PC-9 (cell line): ENCODE results near the gene ZFY. TPM values are rescaled to one million over a fixed set of nuclear protein-coding genes. Genes with fewer than 3 reads are reported as not detected.
A peak's percentile ranks its signal among the peaks of the same experiment; 100 is the strongest.

Source experiments
- Bru-seq: library from RNA; stranded (reverse); fragments of 400-500 nt; gene quantifications from one replicate; lab custom pipeline; 2021; lab: Mats Ljungman, UMichigan
- BruChase-seq, 2 experiments: library from RNA; stranded (reverse); fragments of 400-500 nt; gene quantifications; one replicate each; lab custom pipeline; 2021; lab: Mats Ljungman, UMichigan
- BruUV-seq: library from RNA; stranded (reverse); fragments of 400-500 nt; replicated peaks from 2 replicates; lab custom pipeline; 2021; lab: Mats Ljungman, UMichigan
- CTCF ChIA-PET: fragments of 300-600 bp; sonication (Branson Sonifier 250); formaldehyde crosslinking; loops from one replicate; lab custom pipeline; 2022; ENCODE audit warnings: antibody characterized with exemption; lab: Charles Lee
- POLR2A ChIA-PET: fragments of 300-600 bp; sonication (Branson Sonifier 250); formaldehyde crosslinking; loops from one replicate; lab custom pipeline; 2022; ENCODE audit warnings: antibody characterized with exemption; ENCODE audit not compliant: unreplicated experiment; lab: Charles Lee
- DNase-seq, 2 experiments: peaks; one replicate each; pipeline versions ENCODE4 v3.0.0 to v3.0.0-alpha.2; 2015 to 2022; ENCODE audit warnings: mixed read lengths in 1 of 2
- H2AFZ ChIP-seq: fragments of 200-600 bp; sonication (generic); 2 replicates; pipeline ENCODE4 v1.8.1; 2017; ENCODE audit warnings: antibody characterized with exemption
- H3F3A ChIP-seq: fragments of 200-600 bp; sonication (generic); 2 replicates; pipeline ENCODE4 v1.8.1; 2017; ENCODE audit warnings: antibody characterized with exemption, mild to moderate bottlenecking, low read depth; ENCODE audit not compliant: insufficient read depth
- H3K27ac ChIP-seq: fragments of 200-600 bp; sonication (generic); 2 replicates; pipeline ENCODE4 v1.6.1; 2016; ENCODE audit warnings: mixed run types
- H3K27me3 ChIP-seq: fragments of 200-600 bp; sonication (generic); 2 replicates; pipeline ENCODE4 v1.6.1; 2016; ENCODE audit warnings: low read depth, mixed run types; ENCODE audit not compliant: insufficient read depth
- H3K36me3 ChIP-seq: fragments of 200-600 bp; sonication (generic); 2 replicates; pipeline ENCODE4 v1.6.1; 2016; ENCODE audit warnings: low read depth, mixed run types
- H3K4me1 ChIP-seq: fragments of 200-600 bp; sonication (generic); replicated peaks from 2 replicates; pipeline ENCODE4 v1.6.1; 2016; ENCODE audit warnings: mixed run types; ENCODE audit not compliant: insufficient read depth
- H3K4me2 ChIP-seq: fragments of 200-600 bp; sonication (generic); 2 replicates; pipeline ENCODE4 v1.6.1; 2017; ENCODE audit warnings: mixed run types
- H3K4me3 ChIP-seq: fragments of 200-600 bp; sonication (generic); 2 replicates; pipeline ENCODE4 v1.6.1; 2016; ENCODE audit warnings: mixed run types
- H3K79me2 ChIP-seq: fragments of 200-600 bp; sonication (generic); 2 replicates; pipeline ENCODE4 v1.6.1; 2017; ENCODE audit warnings: low read depth, mixed run types
- H3K9me2 ChIP-seq: fragments of 200-600 bp; sonication (generic); 2 replicates; pipeline ENCODE4 v1.8.1; 2017; ENCODE audit warnings: mild to moderate bottlenecking; ENCODE audit not compliant: insufficient read depth
- H3K9me3 ChIP-seq: fragments of 200-600 bp; sonication (generic); 2 replicates; pipeline ENCODE4 v1.8.1; 2016; ENCODE audit warnings: low read depth; ENCODE audit not compliant: insufficient read depth
- H4K20me1 ChIP-seq: fragments of 200-600 bp; sonication (generic); 2 replicates; pipeline ENCODE4 v1.8.1; 2017; ENCODE audit not compliant: insufficient read depth
- CTCF ChIP-seq: fragments of 200-600 bp; sonication (generic); conservative IDR thresholded peaks from 2 replicates; pipeline ENCODE4 v1.6.1; 2017; ENCODE audit warnings: mixed run types, antibody characterized with exemption, mild to moderate bottlenecking, moderate library complexity
- EZH2 ChIP-seq: fragments of 200-600 bp; sonication (generic); IDR thresholded peaks from 2 replicates; pipeline ENCODE4 v1.8.0; 2017; ENCODE audit warnings: antibody characterized with exemption, low read depth
- intact Hi-C: fragments of 100-400 bp; cut with micrococcal nuclease; formaldehyde crosslinking; loops from one replicate; pipeline ENCODE4 v1.10.0; 2022; ENCODE audit not compliant: unreplicated experiment
- long read RNA-seq: library from polyadenylated mRNA; stranded (forward); transcript quantifications from one replicate; pipeline ENCODE4 v2.0.0, GENCODE V29; 2022
- total RNA-seq: library from RNA; stranded (reverse); gene quantifications from 2 replicates; pipeline ENCODE4 v1.2.3, GENCODE V29; 2021

Gene ZFY
- total RNA-seq = not detected in 2 replicates
- Bru-seq, nascent RNA = percentile 6 among the genes with signal in this experiment
- percentile 5 among the genes with signal in this experiment for BruChase-seq, experiment 1, labeled RNA remaining after a 2-hour chase
- BruChase-seq, experiment 2, labeled RNA remaining after a 6-hour chase = percentile 4 among the genes with signal in this experiment
- long read RNA-seq = 0 reads

- intact Hi-C loops = no loop called here
- Histone ChIP-seq H3K4me2 (no peak within 1 kb of the TSS), H3K27me3 (no peaks in the 10 kb centered on the region), H3K9me2 (no peaks in the 10 kb centered on the region), H3K9me3 (no peaks in the 10 kb centered on the region), H3F3A (no peaks in the 10 kb centered on the region), H3K4me3 (no peak within 1 kb of the TSS), H3K4me1 (no peaks in the 10 kb centered on the region), H2AFZ (no peak within 1 kb of the TSS), H3K36me3 (no peaks in the 10 kb centered on the region), H3K79me2 (no peaks in the 10 kb centered on the region), H3K27ac (no peak within 1 kb of the TSS), H4K20me1 (no peaks in the 10 kb centered on the region)
- no TSS peak for BruUV-seq
- ChIA-PET CTCF (no interaction called here), POLR2A (no interaction called here)
- DNase-seq = no peak
- TF ChIP-seq EZH2 (no peak), CTCF (no peak)
Measured at GRCh38 chrY:2934861-2935715, at the start of gene ZFY. Gene ZFY, plus strand, starts transcription at chrY:2935381. Its CDS starts 18,556 bp downstream, at chrY:2953937.

- H3K27me3 ChIP-seq = no peaks in the 10 kb centered on the region
- no peaks in the 10 kb centered on the region for H3K4me1 ChIP-seq
- H3K79me2 ChIP-seq = no peaks in the 10 kb centered on the region
- POLR2A ChIA-PET = no interaction called here
- H4K20me1 ChIP-seq = no peaks in the 10 kb centered on the region
- H3K27ac ChIP-seq = no peak overlapping the region
- H3F3A ChIP-seq = no peaks in the 10 kb centered on the region
- no peak overlapping the region for H2AFZ ChIP-seq
- no peaks in the 10 kb centered on the region for H3K9me3 ChIP-seq
- no peaks in the 10 kb centered on the region for H3K9me2 ChIP-seq
- CTCF ChIA-PET = no interaction called here
- no TSS peak for BruUV-seq
- TF ChIP-seq EZH2 (no peak), CTCF (no peak)
- H3K36me3 ChIP-seq = no peaks in the 10 kb centered on the region
- no peak overlapping the region for H3K4me3 ChIP-seq
- no peak for DNase-seq
- intact Hi-C loops = no loop called here
- no peak overlapping the region for H3K4me2 ChIP-seq
Measured at GRCh38 chrY:2885880-2886279, 49.3 kb upstream of the ZFY start.

- H3K27me3 ChIP-seq = no peaks in the 10 kb centered on the region
- H3K79me2 ChIP-seq = no peaks in the 10 kb centered on the region
- no TSS peak for BruUV-seq
- no peak for DNase-seq
- H3K4me1 ChIP-seq = no peaks in the 10 kb centered on the region
- no peak for TF ChIP-seq CTCF
- no peak for TF ChIP-seq EZH2
- H3K9me2 ChIP-seq = no peaks in the 10 kb centered on the region
- H3F3A ChIP-seq = no peaks in the 10 kb centered on the region
- no peaks in the 10 kb centered on the region for H4K20me1 ChIP-seq
- intact Hi-C loops = no loop called here
- H3K4me2 ChIP-seq = no peak overlapping the region
- H3K4me3 ChIP-seq = no peak overlapping the region
- POLR2A ChIA-PET = no interaction called here
- no peak overlapping the region for H3K27ac ChIP-seq
- H3K36me3 ChIP-seq = no peaks in the 10 kb centered on the region
- no peaks in the 10 kb centered on the region for H3K9me3 ChIP-seq
- CTCF ChIA-PET = no interaction called here
- no peak overlapping the region for H2AFZ ChIP-seq
Measured at GRCh38 chrY:2887386-2887785, 47.8 kb upstream of the ZFY start.
